Measurements from ENCODE around the gene CA5A.
"Not testable (repeated sequence)": the region's sequence is repeated elsewhere in the genome, so short reads cannot be mapped to it uniquely, and the experiment has no call there.

CA5A gene

GRCh38 chr16:87891764-87892163, 44.6 kb downstream of the CA5A start:
- FAIRE-seq = no peak

GRCh38 chr16:87889762-87890161, 46.6 kb downstream of the CA5A start:
- FAIRE-seq = not testable (repeated sequence)

- not testable (repeated sequence) for FAIRE-seq
These were observed 48.0 kb downstream of the CA5A start for GRCh38 chr16:87888346-87888745.

- not testable (repeated sequence) for FAIRE-seq
These were observed 48.4 kb downstream of the CA5A start for GRCh38 chr16:87887931-87888330.

GRCh38 chr16:87885371-87885967, 50.9 kb downstream of the CA5A start:
- FAIRE-seq = not testable (repeated sequence)

- FAIRE-seq = no peak
These were observed 53.8 kb downstream of the CA5A start for GRCh38 chr16:87882436-87883019.

GRCh38 chr16:87881324-87882200, 54.8 kb downstream of the CA5A start:
- no peak for FAIRE-seq

GRCh38 chr16:87880117-87880696, 56.1 kb downstream of the CA5A start:
- no peak for FAIRE-seq

GRCh38 chr16:87879411-87880013, 56.8 kb downstream of the CA5A start:
- not testable (repeated sequence) for FAIRE-seq

GRCh38 chr16:87878704-87879103, 57.6 kb downstream of the CA5A start:
- FAIRE-seq = no peak

- FAIRE-seq = no peak
These were observed 58.3 kb downstream of the CA5A start for GRCh38 chr16:87877942-87878507.

- FAIRE-seq = no peak
These were observed 61.5 kb downstream of the CA5A start for GRCh38 chr16:87874639-87875427.

- not testable (repeated sequence) for FAIRE-seq
These were observed 65.7 kb downstream of the CA5A start for GRCh38 chr16:87870418-87871291.

- not testable (repeated sequence) for FAIRE-seq
These were observed 66.4 kb downstream of the CA5A start for GRCh38 chr16:87869879-87870417.

GRCh38 chr16:87869061-87869878, 67.1 kb downstream of the CA5A start, which contains the start of gene SLC7A5:
Gene SLC7A5, minus strand, starts transcription at chr16:87869507. Its CDS starts 85 bp downstream, at chr16:87869422.
- FAIRE-seq = not testable (repeated sequence)

GRCh38 chr16:87868254-87869029, 67.9 kb downstream of the CA5A start:
- not testable (repeated sequence) for FAIRE-seq

- not testable (repeated sequence) for FAIRE-seq
These were observed 70.3 kb downstream of the CA5A start for GRCh38 chr16:87865902-87866555.

Data from A204.1 (cell line).